ENCODE measurements around the gene SLC38A11. TPM values are rescaled to one million over a fixed set of nuclear protein-coding genes. Genes with fewer than 3 reads are reported as not detected.

SLC38A11 gene
- polyA plus RNA-seq, 1 of the 3 experiments (the other 2 are of a cell fraction): not detected

GRCh38 chr2:164976301-164976700, 21.0 kb upstream of the SLC38A11 start:
- Histone ChIP-seq H3K4me3 (ENCODE audit: low read depth in 2 of 2, low read length in 1 of 2) (no peak overlapping the region), H3K9me3 (no peaks in the 10 kb centered on the region), H3K9me2 (no peaks in the 10 kb centered on the region), H3K4me2 (no peak overlapping the region), H3F3A (replicated peaks; ENCODE audit: insufficient read depth) (peaks cover 18% of the 10 kb centered on the region), H2AFZ (ENCODE audit: low read depth) (no peak overlapping the region), H3K9ac (no peak overlapping the region), H3K36me3 (replicated peaks in 1 of 2; ENCODE audit: control insufficient read depth in 1 of 2, insufficient read depth in 2 of 2, low read length in 1 of 2) (no peaks in the 10 kb centered on the region), H4K20me1 (ENCODE audit: insufficient read depth) (no peaks in the 10 kb centered on the region), H3K4me1 (ENCODE audit: control insufficient read depth in 1 of 2, insufficient read depth in 2 of 2, low read depth in 1 of 2, low read length in 1 of 2) (peaks cover 11 to 24% of the 10 kb centered on the region in 2 experiments; a peak in 3 of 4 replicates), H3K27ac (ENCODE audit: low read depth in 2 of 2, low read length in 1 of 2) (peak overlapping the region in 1 of 2 experiments; percentile 71; a peak in 1 of 4 replicates), H3K27me3 (ENCODE audit: insufficient read depth) (no peaks in the 10 kb centered on the region), H3K79me2 (ENCODE audit: insufficient read depth) (no peaks in the 10 kb centered on the region)
- TF ChIP-seq EP300 (IDR thresholded peaks at IDR 0.05; ENCODE audit: borderline replicate concordance in 1 of 2, low read depth in 1 of 2, low read length in 1 of 2): 0 out of 4 replicates have a peak, but pooled peaks of 1 of the 2 experiments have one; percentile 19
- no peak for TF ChIP-seq SIN3A (IDR thresholded peaks at IDR 0.05; ENCODE audit: borderline replicate concordance, low read depth, low read length)
- TF ChIP-seq TCF12 (IDR thresholded peaks at IDR 0.05): peak; percentile 33; the same call in 1 of the 2 replicates
- POLR2A ChIA-PET: no interaction called here
- CTCF ChIA-PET: no interaction called here
- no peak for DNase-seq
- 79% methylated on average over 3 of the region's 3 CpGs for WGBS (ENCODE audit: low lambda C conversion rate)

DNA sequence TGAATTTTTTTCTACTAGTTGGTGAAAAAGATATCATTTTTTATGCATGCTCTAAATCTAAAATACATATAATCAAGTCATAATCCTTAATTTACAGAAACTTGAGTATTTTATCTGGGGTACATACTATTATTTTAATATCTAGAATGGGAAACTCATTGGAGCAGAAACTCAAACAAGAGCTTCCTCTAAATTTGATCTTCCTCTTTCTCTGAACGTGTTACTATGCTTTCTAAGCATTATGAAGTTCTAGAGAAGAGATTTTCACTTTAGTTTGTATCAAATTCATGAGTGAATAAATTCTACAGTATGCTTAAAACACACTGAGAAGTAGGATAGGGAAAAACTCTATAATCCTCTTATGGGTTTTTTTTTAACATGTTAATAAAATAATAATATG, 20.6 kb upstream of the SLC38A11 start:
- no peaks in the 10 kb centered on the region for H3K36me3 ChIP-seq (replicated peaks in 1 of 2; ENCODE audit: control insufficient read depth in 1 of 2, insufficient read depth in 2 of 2, low read length in 1 of 2)
- H3K9ac ChIP-seq: no peak overlapping the region
- no peaks in the 10 kb centered on the region for H3K9me3 ChIP-seq
- no peak overlapping the region for H3K4me2 ChIP-seq
- POLR2A ChIA-PET: no interaction called here
- peak overlapping the region; percentile 19 to 60; a peak in 1 of 4 replicates for H3K27ac ChIP-seq (ENCODE audit: low read depth in 2 of 2, low read length in 1 of 2)
- WGBS (ENCODE audit: low lambda C conversion rate): 88% methylated on average over 1 of the region's 1 CpG
- no peaks in the 10 kb centered on the region for H3K27me3 ChIP-seq (ENCODE audit: insufficient read depth)
- H4K20me1 ChIP-seq (ENCODE audit: insufficient read depth): no peaks in the 10 kb centered on the region
- no peak overlapping the region for H2AFZ ChIP-seq (ENCODE audit: low read depth)
- H3K79me2 ChIP-seq (ENCODE audit: insufficient read depth): no peaks in the 10 kb centered on the region
- no peak for DNase-seq
- CTCF ChIA-PET: interaction anchor here (1.3 kb wide), 1 partner anchor 263 kb away, joined by 3 read pairs; the partner anchor contains the start of gene SCN2A
- H3K4me1 ChIP-seq (ENCODE audit: control insufficient read depth in 1 of 2, insufficient read depth in 2 of 2, low read depth in 1 of 2, low read length in 1 of 2): peaks cover 11 to 24% of the 10 kb centered on the region in 2 experiments; a peak in 3 of 4 replicates
- H3K9me2 ChIP-seq: no peaks in the 10 kb centered on the region
- H3K4me3 ChIP-seq (ENCODE audit: low read depth in 2 of 2, low read length in 1 of 2): no peak overlapping the region
- H3F3A ChIP-seq (replicated peaks; ENCODE audit: insufficient read depth): peaks cover 14% of the 10 kb centered on the region
- TF ChIP-seq MXI1 (IDR thresholded peaks at IDR 0.05; ENCODE audit: low read depth, low read length): no peak
- TF ChIP-seq IRF3 (IDR thresholded peaks at IDR 0.05; ENCODE audit: low read depth, low read length): no peak
- no peak for TF ChIP-seq RXRA (IDR thresholded peaks at IDR 0.05; ENCODE audit: borderline replicate concordance, low read depth)
- TF ChIP-seq SIN3A (IDR thresholded peaks at IDR 0.05; ENCODE audit: borderline replicate concordance, low read depth, low read length): no peak
- TF ChIP-seq TEAD4 (IDR thresholded peaks at IDR 0.05; ENCODE audit: borderline replicate concordance, insufficient read depth): no peak
- TF ChIP-seq SMC3 (IDR thresholded peaks at IDR 0.05; ENCODE audit: low read depth, low read length): no peak
- TF ChIP-seq POLR2AphosphoS5 (IDR thresholded peaks at IDR 0.05; ENCODE audit: low read depth, low read length): no peak
- no peak for TF ChIP-seq TCF12 (IDR thresholded peaks at IDR 0.05)
- no peak for TF ChIP-seq FOSL2 (IDR thresholded peaks at IDR 0.05; ENCODE audit: borderline replicate concordance, low read depth)
- no peak for TF ChIP-seq EP300 (IDR thresholded peaks at IDR 0.05; ENCODE audit: borderline replicate concordance in 1 of 2, low read depth in 1 of 2, low read length in 1 of 2)
- no peak for TF ChIP-seq YY1 (IDR thresholded peaks at IDR 0.05; ENCODE audit: low read depth)
- TF ChIP-seq, protein P1, sequence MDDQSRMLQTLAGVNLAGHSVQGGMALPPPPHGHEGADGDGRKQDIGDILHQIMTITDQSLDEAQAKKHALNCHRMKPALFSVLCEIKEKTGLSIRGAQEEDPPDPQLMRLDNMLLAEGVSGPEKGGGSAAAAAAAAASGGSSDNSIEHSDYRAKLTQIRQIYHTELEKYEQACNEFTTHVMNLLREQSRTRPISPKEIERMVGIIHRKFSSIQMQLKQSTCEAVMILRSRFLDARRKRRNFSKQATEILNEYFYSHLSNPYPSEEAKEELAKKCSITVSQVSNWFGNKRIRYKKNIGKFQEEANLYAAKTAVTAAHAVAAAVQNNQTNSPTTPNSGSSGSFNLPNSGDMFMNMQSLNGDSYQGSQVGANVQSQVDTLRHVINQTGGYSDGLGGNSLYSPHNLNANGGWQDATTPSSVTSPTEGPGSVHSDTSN (IDR thresholded peaks at IDR 0.05): no peak
- TF ChIP-seq, protein P2, sequence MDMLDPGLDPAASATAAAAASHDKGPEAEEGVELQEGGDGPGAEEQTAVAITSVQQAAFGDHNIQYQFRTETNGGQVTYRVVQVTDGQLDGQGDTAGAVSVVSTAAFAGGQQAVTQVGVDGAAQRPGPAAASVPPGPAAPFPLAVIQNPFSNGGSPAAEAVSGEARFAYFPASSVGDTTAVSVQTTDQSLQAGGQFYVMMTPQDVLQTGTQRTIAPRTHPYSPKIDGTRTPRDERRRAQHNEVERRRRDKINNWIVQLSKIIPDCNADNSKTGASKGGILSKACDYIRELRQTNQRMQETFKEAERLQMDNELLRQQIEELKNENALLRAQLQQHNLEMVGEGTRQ (IDR thresholded peaks at IDR 0.05; ENCODE audit: borderline replicate concordance, low read depth, low read length): no peak
- TF ChIP-seq ZBTB33 (IDR thresholded peaks at IDR 0.05; ENCODE audit: borderline replicate concordance, low read depth): no peak
- TF ChIP-seq, protein P3, sequence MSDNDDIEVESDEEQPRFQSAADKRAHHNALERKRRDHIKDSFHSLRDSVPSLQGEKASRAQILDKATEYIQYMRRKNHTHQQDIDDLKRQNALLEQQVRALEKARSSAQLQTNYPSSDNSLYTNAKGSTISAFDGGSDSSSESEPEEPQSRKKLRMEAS (IDR thresholded peaks at IDR 0.05; ENCODE audit: low read depth): no peak
- no peak for TF ChIP-seq RAD21 (IDR thresholded peaks at IDR 0.05; ENCODE audit: low read length)
- TF ChIP-seq RCOR1 (IDR thresholded peaks at IDR 0.05; ENCODE audit: low read length): no peak
- no peak for TF ChIP-seq CHD2 (IDR thresholded peaks at IDR 0.05; ENCODE audit: low read length, partially characterized antibody)
- TF ChIP-seq MEF2A (IDR thresholded peaks at IDR 0.05; ENCODE audit: borderline replicate concordance, low read depth): no peak

Data from SK-N-SH (cell line).